Fibroblast of mammary gland (primary cell): ENCODE data around the gene PRKCZ.

ENCODE experiments used
- DNase-seq: peaks from one replicate; pipeline ENCODE4 v3.0.0-alpha.2; 2010; ENCODE audit warnings: low read depth
- H3K4me3 ChIP-seq: 2 replicates; pipeline ENCODE4 v1.5.1; 2011; ENCODE audit warnings: low read depth, mild to moderate bottlenecking, low read length, moderate library complexity; ENCODE audit not compliant: control insufficient read depth
- CTCF ChIP-seq: conservative IDR thresholded peaks from 2 replicates; pipeline ENCODE4 v1.5.1; 2011; ENCODE audit warnings: low read depth, low read length, inconsistent platforms; ENCODE audit not compliant: control insufficient read depth, insufficient read depth

Gene PRKCZ

DNA sequence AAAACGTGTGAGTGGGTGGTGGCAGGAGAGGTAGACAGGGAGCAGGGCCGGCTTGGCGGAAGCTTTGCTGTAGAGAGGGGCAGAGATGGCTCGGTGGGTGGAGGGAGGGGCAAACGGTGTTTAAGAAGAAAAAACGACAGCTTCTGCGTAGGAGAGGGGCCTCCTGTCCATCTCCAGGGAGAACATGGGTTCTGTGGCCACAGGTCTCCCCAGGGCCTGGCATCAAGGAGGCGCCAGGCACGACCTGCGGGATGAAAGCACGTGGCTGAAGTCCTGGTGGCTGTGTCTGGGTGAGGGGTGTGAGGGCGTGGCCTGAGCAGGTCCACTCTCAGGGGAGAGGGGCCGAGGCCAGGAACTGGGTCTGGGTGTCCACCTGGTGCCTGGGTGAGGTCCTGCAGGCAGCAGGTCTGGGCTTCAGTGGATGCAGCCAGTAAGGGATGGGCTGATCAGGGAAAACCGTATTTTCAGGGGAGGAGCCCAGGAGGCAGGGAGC is 940 bp upstream of the PRKCZ start:
- no peak for TF ChIP-seq CTCF
- no peak overlapping the region for H3K4me3 ChIP-seq
- DNase-seq = no peak

GRCh38 chr1:2050461-2050792 is 216 bp downstream of the PRKCZ start:
- no peak overlapping the region for H3K4me3 ChIP-seq

DNA sequence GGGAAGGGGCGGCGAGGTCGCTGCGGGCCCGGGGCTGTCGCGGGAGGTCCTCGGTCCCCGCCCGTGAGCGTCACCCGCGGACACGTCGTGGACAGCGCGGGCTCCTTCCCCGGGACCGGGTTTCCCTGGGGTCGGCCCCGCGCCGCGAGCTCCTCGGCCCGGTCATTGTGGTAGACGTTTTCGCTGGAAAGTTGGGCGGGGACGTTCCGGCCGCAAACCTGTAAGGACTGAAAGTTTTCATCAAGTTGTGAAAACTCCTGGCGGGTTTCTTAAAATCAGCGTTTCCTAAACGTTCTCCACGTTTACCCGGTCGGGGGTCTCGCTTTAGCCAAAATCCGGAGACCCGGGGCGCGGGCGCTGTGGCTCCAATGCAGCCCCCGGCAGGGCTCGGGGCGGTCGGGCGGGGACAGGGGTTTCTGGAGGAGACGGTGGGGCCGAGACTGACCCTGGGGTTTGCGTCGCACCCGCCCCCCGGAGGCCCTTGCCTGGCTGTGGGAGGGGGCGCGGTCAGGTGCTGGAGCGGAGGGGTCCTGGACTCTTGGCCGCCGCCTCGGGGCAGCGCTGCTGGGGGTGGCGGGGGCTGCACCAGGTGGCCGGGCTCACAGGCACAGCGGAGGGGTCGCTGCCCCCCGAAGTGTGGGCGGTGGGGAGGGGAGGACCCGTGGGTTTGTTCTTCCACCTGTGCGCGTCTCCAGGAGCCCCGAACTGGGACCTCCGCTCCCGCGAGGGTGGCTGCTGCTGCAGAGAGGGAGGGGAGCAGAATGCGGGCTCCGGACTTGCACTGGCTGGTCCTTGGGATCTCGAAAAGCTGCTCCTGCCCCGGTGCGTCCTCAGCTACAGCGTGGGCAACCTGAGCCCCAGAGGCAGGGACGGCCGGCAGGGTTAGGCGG is 827 bp downstream of the PRKCZ start:
- H3K4me3 ChIP-seq = no peak overlapping the region
- no peak for DNase-seq
- TF ChIP-seq CTCF = no peak

More at GRCh38 chr1:2050461-2050792, 216 bp downstream of the PRKCZ start:
- no peak for TF ChIP-seq CTCF
- DNase-seq = no peak

DNA sequence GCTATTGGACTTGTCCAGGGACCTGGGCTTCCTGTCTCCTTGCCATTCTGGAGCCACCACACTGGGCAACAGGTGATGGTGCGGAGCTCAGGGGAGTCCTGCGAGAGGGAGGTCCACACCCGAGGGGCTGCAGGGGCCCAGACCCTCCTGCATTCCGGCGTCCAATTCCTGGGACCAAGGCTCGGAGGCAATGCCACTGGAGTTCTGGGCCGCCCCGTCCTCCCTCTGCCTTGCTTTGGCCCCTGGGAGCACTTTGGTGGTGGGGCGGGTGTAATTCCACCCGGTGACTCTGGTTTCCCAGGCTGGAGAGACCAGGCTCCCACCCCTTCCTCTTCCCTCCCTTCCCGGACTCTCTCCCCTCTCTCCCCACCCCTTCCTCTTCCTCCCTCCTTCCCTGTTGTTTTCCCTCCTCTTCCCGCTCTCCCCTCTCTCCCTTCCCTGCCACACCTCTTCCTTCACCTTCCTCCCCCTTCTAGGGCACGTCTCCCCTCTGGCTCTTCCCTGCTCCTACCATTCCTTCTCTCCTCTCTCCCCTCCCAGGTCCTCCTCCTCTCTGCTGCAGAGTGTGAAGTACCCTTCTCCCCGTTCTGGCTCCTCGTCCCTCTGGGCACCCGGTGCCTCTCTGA is 2.0 kb downstream of the PRKCZ start:
- no peak for TF ChIP-seq CTCF

DNA sequence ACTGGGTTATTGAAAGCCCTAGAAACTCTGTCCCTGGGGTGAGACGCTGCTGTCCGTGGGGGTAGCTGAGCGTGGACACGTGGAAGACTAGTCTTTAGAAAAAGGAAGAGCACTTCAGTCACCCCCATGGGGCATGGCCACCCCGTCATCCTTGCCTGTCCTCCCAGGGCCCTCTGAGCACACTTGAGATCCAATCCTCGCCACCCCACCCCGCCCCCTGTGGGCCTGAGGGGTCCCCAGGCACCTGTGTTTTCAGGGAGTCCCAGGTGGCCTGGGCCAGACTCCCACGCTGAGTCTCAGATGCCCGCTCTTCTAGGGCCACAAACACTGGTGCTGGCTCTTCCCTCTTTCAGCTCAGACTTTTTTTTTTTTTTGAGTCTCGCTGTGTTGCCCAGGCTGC is 2.5 kb downstream of the PRKCZ start:
- no peak for TF ChIP-seq CTCF
- no peak overlapping the region for H3K4me3 ChIP-seq
- no peak for DNase-seq

More for the DNA sequence above, 2.0 kb downstream of the PRKCZ start:
- no peak overlapping the region for H3K4me3 ChIP-seq
- no peak for DNase-seq

GRCh38 chr1:2053217-2053616 is 3.0 kb downstream of the PRKCZ start:
- H3K4me3 ChIP-seq = no peak overlapping the region
- DNase-seq = no peak
- no peak for TF ChIP-seq CTCF
